Fibroblast of skin of left quadriceps (primary cell): ENCODE results near the gene OR2C3.
"Not testable (repeated sequence)": the region's sequence is repeated elsewhere in the genome, so short reads cannot be mapped to it uniquely, and the experiment has no call there.

Experiments
- DNase-seq, 2 experiments: peaks; one replicate each; pipeline ENCODE4 v3.0.0-alpha.2; 2013; ENCODE audit warnings: low read depth in 2 of 2

Gene OR2C3

DNA sequence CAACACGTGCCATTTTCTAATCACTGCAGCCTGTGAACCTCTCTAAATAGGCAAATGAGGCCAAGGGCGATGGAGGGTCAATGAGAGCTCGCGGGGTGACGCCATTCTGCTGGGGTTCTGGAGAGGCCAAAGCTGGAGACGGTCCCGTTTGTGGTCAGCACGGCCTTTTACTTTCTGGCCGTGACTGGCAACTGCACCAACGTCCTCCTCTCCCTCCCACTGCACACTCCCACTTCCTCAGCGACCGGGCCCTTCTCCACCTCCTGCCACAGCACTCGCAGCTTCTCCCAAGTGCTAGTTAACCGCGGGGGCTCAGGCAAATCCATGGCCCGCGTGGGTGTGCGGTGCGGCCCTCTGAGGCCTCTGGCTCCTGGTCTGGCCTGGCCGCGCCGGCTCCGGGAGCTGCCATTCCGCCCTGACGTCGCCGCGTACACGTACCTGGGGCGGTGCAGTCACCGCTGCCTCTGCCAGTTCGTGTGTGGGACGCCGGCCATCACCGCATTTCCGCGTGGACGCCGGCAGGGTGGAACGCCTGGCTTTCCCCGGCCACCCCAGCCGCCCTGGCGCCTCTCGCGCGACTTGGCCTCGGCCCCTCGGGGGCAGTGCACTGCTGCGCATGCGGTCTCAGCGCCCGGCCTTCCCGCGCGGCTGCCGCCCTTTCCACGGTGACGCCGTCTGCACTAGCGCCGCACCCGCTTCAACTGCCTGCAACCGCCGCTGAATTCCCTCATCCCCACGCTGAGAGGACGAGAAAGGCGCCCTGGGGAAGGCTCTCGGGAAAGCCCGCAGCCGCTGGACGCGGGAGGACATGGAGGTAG is 18.2 kb downstream of the OR2C3 start:
- no peak for DNase-seq

DNA sequence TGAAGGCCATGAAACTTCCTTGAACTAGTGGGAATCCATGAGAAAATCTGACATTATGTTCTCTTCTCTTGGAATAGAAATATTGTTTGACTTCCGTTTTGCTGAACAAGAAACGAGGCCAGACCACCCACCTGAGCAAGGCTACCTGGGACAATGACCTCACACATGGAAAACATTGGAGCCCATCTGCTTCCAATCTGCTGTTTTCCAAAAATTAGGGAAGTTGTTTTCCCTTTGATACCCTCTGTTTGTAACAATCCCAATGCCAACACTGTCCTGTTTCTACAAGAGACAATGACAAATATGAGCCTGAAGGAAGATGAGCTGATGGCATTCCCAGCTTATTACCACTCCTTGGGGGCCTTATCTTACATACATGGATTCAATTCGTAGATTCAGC is 29.4 kb downstream of the OR2C3 start:
- no peak for DNase-seq

DNA sequence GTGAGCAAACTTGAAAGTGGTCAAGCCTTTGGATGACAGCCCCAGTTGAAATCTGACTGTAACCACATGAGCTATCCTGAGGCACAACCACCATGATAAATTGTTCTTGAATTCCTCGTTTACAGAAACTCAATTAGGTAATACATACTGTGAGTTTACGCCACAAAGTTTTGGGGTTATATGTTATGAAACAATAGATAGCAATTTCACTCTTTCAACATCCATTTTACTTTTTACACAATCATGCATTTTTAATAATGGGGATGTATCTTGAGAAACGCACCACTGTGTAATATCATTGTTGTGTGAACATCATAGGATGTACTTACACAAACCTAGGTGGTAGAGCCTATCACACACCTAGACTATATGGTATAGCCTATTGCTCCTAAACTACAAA is 35.4 kb downstream of the OR2C3 start:
- DNase-seq, result no peak

DNA sequence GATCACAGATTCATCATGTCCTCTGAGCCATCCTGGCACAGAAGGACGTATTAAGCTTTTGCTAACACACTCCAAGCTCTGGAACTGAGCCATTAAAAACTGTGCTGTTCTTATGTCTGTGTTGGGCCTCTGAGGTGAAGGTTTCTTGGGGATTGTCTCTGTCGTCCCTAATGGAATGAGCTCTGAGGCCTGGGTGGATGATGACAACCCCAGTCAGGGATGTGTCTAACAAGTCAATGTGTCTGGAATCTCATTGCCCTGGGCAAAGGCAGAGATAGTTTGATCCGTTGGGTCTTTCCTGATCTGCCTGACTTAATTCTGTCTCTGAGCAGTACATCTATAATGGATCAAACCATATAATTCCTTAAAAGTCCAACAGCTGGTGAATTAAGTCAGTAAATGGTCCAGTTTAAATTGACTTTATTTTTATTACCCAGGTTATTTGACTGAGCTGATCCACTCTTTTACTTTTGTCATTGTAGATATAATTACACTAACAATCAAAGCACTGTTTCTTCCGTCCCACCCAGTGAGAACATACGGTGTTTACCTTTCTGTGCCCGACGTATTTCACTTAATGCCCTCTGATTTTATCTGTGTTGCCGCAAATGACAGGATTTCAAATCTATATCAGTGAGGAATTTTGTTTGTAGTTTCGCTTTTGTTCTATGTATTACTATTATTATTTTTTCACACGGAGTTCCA is 39.5 kb downstream of the OR2C3 start:
- no peak for DNase-seq

DNA sequence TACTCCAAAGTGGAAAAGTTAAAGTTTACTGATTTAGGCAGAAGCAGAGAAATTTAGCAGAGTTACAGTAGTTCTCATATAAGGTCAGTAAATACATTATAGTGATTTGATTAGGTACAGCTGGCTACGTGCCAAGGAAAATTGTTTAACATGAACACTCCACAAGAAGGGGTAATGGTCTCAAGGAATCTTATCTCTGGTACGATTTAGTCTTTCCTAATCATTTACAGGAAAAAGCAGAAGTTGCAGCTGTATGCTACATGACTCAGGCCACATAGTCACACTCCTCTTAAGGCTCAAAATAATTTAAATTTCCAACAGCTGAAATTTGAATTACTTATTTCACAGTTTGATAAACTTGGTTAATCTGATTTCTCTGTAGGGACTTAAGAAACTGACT is 41.5 kb downstream of the OR2C3 start:
- DNase-seq, result no peak

DNA sequence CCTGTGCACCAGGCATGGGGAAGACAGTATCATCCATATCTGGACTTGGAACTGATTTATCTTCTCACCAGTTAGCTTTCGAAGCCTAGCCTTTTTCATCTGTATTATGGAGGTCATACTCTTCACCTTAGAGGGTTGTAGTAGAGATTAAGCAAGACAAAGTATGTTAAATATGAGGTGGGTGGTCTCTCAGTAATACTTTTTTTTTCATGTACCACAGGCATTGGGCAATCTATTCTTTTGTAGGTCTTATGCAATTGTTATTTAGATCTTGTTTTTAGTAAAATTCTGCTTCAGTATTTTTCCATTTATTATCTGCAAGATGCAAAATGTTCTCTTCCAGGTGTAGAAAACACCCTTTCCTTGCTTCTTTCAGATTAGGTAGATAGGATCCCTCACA is 43.1 kb downstream of the OR2C3 start:
- no peak for DNase-seq

DNA sequence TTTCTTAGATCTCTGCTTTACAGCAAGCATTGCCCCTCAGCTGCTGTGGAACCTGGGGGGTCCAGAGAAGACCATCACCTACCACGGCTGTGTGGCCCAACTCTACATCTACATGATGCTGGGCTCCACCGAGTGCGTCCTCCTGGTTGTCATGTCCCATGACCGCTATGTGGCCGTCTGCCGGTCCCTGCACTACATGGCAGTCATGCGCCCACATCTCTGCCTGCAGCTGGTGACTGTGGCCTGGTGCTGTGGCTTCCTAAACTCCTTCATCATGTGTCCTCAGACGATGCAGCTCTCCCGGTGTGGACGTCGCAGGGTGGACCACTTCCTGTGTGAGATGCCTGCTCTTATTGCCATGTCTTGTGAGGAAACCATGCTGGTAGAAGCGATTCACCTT is 44.9 kb downstream of the OR2C3 start:
- DNase-seq, result no peak

DNA sequence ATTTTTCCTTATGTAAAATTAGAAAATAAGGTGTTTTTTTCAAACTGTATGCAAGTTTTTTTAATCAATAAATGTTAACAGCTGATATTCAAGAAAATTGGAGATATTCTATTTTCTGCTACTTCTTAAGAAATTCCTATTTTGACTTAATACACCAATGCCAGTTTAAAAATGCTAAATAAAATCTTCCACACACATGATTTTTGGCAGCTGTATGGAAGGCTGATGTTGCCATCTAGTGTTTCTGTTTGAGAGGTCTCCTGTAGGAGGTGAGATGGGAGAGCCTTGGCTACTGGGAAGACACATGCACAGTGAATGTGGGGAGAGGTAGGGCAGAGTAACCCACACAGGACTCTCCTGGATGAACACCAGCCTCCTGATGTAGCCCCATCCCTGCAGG is 49.2 kb downstream of the OR2C3 start:
- no peak for DNase-seq

DNA sequence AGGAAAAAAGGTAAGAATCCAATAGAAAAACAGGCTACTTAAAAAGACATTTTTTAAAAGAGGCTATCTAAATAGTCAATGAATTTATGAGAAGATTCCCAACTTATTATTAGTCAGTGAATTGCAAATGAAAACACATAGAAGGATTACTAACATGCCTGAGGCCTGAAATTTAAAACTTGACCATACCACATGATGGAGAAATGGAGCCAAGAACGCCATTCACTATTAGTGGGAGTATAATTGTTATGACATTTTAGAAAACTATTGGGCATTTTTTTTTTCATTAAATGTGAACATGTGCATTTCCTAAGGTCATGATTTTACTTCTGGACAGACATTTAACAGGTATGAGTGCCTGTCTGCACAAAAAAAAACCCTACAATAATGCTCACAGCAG is 53.5 kb downstream of the OR2C3 start:
- no peak for DNase-seq

DNA sequence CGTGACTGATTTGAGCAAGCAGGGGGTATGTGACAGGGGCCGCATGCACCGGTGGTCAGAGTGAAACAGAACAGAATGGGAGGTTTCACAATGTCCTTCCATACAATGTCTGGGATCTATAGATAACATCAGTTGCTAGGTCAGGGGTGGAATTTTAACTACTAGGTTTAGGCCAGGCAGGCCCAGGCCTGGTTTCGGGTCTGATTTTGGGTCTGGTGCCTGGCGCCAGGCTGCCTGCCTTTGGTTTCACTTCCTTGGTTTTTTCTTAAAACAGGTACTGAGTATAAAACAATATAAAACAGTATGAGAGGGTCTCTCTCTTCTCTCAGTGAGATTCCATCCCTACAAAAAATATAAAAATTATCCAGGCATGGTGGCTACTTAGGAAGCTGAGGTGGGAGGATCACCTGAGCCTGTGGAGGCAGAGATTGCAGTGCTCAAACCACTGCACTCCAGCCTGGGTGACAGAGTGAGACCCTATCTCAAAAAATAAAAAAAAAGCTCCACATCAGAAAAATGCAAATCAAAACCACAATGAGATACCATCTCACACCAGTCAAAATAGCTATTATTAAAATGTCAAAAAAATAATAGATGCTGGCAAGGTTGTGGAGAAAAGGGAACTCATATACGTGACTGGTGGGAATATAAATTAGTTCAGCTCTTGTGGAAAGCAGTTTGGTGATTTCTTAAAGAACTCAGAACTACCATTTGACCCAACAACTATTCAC is 59.7 kb downstream of the OR2C3 start:
- DNase-seq, result not testable (repeated sequence)

DNA sequence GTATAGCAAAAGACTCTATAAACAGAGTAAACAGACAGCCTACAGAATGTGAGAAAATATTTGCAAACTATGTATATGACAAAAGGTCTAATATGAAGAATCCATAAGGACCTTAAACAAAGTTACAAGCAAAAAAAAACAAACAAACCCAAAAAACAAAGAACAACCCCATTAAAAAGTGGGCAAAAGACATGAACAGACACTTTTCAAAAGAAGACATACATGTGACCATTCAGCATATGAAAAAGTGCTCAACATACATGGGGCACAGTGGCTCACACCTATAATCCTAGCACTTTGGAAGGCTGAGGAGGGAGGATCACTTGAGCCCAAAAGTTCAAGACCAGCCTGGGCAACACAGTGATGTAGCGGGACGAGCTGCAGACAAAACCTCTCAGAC is 60.4 kb downstream of the OR2C3 start:
- DNase-seq, result no peak
